ENCODE measurements around the gene FAM20C.

DNA sequence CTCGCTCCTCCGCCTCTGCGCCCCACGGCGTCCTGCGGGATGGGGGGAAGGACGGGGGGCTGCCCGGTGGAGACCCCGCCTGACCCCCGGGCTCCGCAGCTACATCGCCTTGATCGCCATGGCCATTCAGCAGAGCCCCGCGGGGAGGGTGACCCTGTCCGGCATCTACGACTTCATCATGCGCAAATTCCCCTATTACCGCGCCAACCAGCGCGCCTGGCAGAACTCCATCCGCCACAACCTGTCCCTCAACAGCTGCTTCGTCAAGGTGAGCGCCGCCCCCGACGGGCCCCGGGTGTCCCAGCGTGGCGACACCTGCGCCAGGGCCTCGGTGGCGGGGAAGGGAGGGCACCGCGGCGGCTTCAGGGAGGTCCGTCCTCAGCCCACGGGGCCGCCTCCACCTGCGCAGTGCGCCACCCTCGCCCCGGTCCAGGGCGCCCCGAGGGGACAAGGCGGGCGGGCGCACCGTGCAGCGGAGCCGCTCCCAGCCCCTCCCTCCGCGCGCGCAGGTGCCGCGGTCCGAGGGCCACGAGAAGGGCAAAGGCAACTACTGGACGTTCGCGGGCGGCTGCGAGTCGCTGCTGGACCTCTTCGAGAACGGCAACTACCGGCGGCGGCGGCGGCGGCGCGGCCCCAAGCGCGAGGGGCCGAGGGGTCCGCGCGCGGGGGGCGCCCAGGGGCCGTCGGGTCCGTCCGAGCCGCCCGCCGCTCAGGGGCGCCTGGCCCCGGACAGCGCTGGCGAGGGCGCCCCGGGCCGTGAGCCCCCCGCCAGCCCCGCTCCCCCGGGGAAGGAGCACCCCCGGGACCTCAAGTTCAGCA is 98.4 kb downstream of the FAM20C start:
- TF ChIP-seq, protein P1, sequence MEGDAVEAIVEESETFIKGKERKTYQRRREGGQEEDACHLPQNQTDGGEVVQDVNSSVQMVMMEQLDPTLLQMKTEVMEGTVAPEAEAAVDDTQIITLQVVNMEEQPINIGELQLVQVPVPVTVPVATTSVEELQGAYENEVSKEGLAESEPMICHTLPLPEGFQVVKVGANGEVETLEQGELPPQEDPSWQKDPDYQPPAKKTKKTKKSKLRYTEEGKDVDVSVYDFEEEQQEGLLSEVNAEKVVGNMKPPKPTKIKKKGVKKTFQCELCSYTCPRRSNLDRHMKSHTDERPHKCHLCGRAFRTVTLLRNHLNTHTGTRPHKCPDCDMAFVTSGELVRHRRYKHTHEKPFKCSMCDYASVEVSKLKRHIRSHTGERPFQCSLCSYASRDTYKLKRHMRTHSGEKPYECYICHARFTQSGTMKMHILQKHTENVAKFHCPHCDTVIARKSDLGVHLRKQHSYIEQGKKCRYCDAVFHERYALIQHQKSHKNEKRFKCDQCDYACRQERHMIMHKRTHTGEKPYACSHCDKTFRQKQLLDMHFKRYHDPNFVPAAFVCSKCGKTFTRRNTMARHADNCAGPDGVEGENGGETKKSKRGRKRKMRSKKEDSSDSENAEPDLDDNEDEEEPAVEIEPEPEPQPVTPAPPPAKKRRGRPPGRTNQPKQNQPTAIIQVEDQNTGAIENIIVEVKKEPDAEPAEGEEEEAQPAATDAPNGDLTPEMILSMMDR (IDR thresholded peaks at IDR 0.05; ENCODE audit: insufficient read depth, low read length) = no peak
- TF ChIP-seq GABPA (IDR thresholded peaks at IDR 0.05; ENCODE audit: low read depth) = no peak
- no peak for TF ChIP-seq SPI1 (IDR thresholded peaks at IDR 0.05; ENCODE audit: borderline replicate concordance, low read depth)
- no peak for TF ChIP-seq REST (IDR thresholded peaks at IDR 0.05; ENCODE audit: insufficient replicate concordance, low read depth)

Data from HL-60 (cell line).